Ovary (tissue), 3 donors: ENCODE results near the gene ATP11C.

Experiments used
- CTCF ChIP-seq, 3 donors: fragments of 450-650 bp in 2 of 3; fragments of 200-600 bp in 1 of 3; IDR thresholded peaks; one replicate each; pipeline versions ENCODE4 v1.5.1 to v1.8.0; 2016 to 2022; ENCODE audit warnings: antibody characterized with exemption in 3 of 3, mild to moderate bottlenecking in 1 of 3
- EP300 ChIP-seq: sonication (generic); formaldehyde crosslinking; IDR thresholded peaks from one replicate; pipeline ENCODE4 v1.6.1; 2017; ENCODE audit warnings: antibody characterized with exemption
- donor health status: DM: no; HTN: no; CAD: no.

GRCh38 chrX:139974471-139974870, 41.6 kb upstream of the ATP11C start:
- TF ChIP-seq CTCF (IDR thresholded peaks at IDR 0.05) (no peak), EP300 (no peak)
